Astrocyte of the cerebellum (primary cell): ENCODE results near the gene PSMD13.
A peak's percentile ranks its signal among the peaks of the same experiment; 100 is the strongest.
"Not testable (repeated sequence)": the region's sequence is repeated elsewhere in the genome, so short reads cannot be mapped to it uniquely, and the experiment has no call there.

ENCODE experiments used
- DNase-seq: peaks from one replicate; pipeline ENCODE4 v3.0.0-alpha.2; 2011; ENCODE audit warnings: low read depth
- H3K4me3 ChIP-seq: 2 replicates; pipeline ENCODE4 v1.5.1; 2011; ENCODE audit warnings: mild to moderate bottlenecking, low read depth, low read length, moderate library complexity
- CTCF ChIP-seq: IDR thresholded peaks from 2 replicates; pipeline ENCODE4 v1.5.1; 2012; ENCODE audit warnings: low read length, low read depth, moderate library complexity, mild to moderate bottlenecking; ENCODE audit errors: missing control alignments
- in situ Hi-C: cut with HindIII; loops from 2 replicates; pipeline ENCODE4 v1.10.0; 2017; ENCODE audit warnings: low sequenced_read_pairs

PSMD13 gene

DNA sequence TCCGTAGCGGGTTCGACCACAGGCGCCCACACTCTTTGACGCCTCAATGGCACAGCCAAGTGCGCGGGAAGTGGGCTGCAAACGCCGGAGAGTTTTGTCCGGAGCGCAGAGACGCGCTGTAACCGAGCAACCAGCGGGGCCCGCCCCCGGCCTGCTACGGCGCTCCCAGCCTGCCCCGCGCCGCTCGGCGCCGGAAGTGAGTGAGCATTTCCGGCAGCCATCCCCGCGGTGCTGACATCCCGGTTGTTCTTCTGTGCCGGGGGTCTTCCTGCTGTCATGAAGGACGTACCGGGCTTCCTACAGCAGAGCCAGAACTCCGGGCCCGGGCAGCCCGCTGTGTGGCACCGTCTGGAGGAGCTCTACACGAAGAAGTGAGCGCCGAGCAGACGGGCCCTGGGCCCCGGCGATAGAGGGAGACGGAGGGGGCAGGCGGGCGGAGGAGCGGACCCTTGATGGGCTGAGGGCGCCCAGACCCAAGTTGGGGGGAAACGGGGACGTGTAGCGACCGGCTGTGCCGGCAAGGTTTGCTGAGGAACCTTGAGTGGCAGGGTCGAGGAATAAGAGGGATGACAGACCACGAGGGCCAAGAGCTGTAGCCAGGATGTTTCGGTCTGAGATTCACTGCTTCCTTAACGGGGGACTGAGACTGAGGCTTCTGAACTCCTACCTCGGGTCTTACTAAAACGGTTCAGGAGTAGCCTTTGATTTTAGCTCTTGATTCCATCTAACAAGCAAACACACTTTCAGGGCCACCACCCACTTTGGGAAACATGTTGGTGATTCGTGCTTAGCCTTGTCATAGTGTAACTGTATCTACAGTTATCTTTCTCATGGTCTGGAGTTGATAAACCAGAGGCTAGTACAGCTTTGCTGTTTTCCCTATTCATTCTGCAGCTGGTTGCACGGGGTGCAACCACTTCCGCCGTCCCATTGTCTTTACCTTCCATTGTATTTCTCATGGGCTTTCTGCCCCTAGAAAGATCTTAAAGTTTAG lies at the start of gene PSMD13:
PSMD13 (plus strand) TSS at position 203 of the 994 bp plus-strand sequence; CDS start at position 277, 74 bp downstream.
- in situ Hi-C loops: no loop called here
- no peak for TF ChIP-seq CTCF
- peak; percentile 49 for DNase-seq
- H3K4me3 ChIP-seq: peak within 1 kb of the TSS; percentile 96

GRCh38 chr11:189200-189783 lies 47.5 kb upstream of the PSMD13 start:
- H3K4me3 ChIP-seq, DNase-seq, in situ Hi-C loops: not testable (repeated sequence)

- in situ Hi-C loops, H3K4me3 ChIP-seq, DNase-seq: not testable (repeated sequence)
Measured at GRCh38 chr11:189843-190311, 46.9 kb upstream of the PSMD13 start.

GRCh38 chr11:190546-190945 lies 46.2 kb upstream of the PSMD13 start:
- in situ Hi-C loops: not testable (repeated sequence)

DNA sequence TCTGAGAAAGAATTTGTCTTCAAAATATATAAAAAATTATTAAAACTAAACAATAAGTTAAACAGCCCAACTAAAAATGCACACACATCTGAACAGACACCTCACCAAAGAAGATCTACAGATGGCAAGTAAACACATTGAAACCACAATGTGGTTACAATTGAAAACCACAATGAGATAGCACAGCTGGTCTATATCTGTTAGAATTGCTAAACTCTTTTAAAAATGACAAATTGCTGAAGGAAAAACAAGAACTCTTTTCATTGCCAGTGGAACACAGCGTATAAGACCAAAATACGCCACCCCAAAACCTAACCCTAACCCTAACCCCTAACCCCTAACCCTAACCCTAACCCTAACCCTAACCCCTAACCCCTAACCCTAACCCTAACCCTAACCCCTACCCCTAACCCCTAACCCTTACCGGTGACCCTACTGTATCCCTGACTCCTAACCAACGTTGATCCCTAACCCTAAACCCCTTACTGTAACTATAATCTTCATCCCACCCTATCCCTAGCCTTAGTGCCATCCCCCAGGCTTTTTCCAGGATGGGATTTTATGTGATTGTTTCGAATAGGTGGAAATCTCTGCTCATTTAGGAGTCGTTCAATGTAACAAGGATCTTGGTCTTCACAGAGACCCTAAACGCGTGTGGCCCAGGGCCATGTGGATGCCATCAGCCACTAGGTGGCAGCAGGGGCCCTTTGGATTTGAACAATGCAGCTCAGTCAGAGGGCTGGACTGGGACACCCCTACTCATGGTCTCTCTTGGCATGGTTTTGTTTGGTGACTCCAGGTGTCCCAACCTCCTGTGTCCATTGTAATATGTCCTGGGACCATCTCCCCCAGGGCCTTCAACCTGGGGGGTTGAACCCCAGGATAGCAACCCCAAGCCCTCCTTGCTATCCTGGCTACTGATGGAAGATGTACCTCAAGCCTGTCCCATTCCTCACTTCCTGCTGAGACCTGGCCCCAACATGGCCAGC lies 45.0 kb upstream of the PSMD13 start:
- in situ Hi-C loops: not testable (repeated sequence)
- TF ChIP-seq CTCF: peak; percentile 37

More at GRCh38 chr11:190546-190945, 46.2 kb upstream of the PSMD13 start:
- H3K4me3 ChIP-seq, DNase-seq: not testable (repeated sequence)

GRCh38 chr11:192674-193128 lies 44.1 kb upstream of the PSMD13 start, which contains the start of gene SCGB1C1:
SCGB1C1 (plus strand) TSS chr11:193078; CDS start chr11:193100, 22 bp downstream.
- DNase-seq, H3K4me3 ChIP-seq, in situ Hi-C loops: not testable (repeated sequence)

More for the DNA sequence above, 45.0 kb upstream of the PSMD13 start:
- not testable (repeated sequence) for H3K4me3 ChIP-seq, DNase-seq

- in situ Hi-C loops, DNase-seq, H3K4me3 ChIP-seq: not testable (repeated sequence)
Measured at GRCh38 chr11:193481-193880, 43.3 kb upstream of the PSMD13 start.

DNA sequence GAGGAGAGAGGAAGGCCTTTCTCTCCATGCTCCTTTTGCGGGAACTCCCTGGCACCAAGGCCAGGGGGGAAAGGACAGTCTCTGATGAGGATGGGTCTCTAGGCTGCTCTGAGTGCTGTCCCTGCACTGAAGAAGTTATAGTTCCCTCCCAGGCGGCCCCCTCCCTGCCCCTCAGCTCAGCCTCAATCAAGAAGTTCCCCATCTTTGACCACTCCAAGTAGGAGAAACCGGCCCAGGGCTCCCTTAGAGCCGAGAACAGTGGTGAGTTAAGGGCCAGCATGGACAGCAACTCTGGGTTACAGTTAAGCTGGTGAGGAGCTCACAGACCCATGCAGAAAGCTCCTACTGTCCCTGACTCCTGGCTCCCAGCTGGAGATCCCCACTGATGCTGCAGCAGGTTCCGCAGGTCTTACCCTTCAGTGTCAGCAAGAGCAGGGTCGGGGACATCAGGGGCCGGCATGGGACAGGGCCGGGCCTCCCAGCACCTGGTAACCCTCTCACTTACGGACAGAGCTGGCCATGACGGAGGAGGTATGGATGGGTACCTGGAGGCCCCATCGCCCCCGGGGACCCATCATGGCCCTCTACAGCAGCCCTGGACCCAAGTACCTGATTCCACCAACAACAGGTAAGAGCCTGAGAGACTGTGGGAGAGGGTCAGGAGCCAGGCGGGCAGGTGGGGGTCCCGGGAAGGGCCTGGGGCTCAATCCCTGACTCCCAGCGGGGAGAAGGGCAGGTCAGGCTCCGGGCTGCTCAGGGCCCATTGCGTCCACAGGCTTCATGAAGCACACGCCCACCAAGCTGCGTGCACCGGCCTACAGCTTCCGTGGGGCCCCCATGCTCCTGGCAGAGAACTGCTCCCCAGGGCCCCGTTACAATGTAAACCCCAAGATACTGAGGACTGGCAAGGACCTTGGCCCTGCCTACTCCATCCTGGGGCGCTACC lies 39.7 kb upstream of the PSMD13 start:
- no peak for DNase-seq

More for the DNA sequence above, 39.7 kb upstream of the PSMD13 start:
- no peak for TF ChIP-seq CTCF
- H3K4me3 ChIP-seq: no peak overlapping the region
- in situ Hi-C loops: no loop called here
